Measurements from ENCODE around the gene DNASE1.

DNA sequence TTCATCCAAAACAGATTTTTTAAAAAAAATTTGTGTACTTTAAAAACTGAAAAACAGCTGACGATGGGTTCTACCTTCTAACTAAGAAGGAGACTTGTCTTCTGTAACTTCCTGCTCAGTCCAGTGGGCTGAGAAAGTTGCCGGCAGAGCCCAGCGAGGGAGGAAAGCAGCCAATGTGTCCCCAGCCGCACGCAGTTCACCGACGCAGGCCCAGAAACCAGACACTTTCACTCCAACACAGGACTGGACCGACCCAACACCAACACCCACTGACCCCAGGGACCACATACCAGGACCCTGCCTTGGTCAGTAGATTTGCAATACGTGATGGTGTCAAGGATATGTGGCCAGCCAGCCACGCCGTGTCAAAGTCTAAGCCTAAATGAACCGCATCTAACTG, 37.3 kb downstream of the DNASE1 start:
- TF ChIP-seq, protein P1, sequence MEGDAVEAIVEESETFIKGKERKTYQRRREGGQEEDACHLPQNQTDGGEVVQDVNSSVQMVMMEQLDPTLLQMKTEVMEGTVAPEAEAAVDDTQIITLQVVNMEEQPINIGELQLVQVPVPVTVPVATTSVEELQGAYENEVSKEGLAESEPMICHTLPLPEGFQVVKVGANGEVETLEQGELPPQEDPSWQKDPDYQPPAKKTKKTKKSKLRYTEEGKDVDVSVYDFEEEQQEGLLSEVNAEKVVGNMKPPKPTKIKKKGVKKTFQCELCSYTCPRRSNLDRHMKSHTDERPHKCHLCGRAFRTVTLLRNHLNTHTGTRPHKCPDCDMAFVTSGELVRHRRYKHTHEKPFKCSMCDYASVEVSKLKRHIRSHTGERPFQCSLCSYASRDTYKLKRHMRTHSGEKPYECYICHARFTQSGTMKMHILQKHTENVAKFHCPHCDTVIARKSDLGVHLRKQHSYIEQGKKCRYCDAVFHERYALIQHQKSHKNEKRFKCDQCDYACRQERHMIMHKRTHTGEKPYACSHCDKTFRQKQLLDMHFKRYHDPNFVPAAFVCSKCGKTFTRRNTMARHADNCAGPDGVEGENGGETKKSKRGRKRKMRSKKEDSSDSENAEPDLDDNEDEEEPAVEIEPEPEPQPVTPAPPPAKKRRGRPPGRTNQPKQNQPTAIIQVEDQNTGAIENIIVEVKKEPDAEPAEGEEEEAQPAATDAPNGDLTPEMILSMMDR (IDR thresholded peaks at IDR 0.05; ENCODE audit: low read depth, low read length) = no peak
- no peak for TF ChIP-seq EZH2phosphoT487 (IDR thresholded peaks at IDR 0.05; ENCODE audit: low read depth)
